ENCODE results near the gene ABAT.
"Not testable (repeated sequence)": the region's sequence is repeated elsewhere in the genome, so short reads cannot be mapped to it uniquely, and the experiment has no call there.

The ABAT gene

DNA sequence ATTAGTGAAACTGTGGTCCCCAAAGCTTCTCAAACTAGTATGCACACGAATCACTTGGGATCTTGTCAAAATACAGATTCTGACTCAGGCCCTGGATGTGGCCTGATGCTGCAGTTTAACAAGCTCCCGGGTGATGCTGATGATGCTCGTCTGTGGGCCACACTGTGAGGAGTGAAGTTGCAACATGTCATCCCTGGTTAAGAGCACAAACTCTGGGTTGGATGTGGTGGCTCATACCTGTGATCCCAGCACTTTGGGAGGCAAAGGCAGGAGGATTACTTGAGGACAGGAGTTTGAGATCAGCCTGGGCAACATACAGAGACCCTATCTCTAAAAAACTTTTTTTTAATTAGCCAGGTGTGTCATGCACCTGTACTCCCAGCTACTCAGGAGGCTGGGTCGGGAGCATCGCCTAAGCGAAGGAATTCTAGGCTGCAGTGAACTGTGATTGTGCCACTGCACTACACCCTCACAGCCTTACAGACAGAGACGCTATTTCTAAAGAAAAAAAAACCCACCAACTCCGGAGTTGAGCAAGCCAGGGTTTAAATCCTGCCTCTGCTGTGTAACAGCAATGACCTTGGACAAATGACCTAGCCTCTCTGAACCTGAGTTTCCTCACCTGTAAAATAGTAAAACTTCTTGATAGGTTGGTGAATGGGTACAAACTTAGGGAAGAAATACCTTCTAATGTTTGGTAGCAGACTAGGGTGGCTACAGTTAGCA is 24.4 kb upstream of the ABAT start:
- DNase-seq = no peak

- not testable (repeated sequence) for DNase-seq
Observed at GRCh38 chr16:8651958-8652357, 22.5 kb upstream of the ABAT start.

DNA sequence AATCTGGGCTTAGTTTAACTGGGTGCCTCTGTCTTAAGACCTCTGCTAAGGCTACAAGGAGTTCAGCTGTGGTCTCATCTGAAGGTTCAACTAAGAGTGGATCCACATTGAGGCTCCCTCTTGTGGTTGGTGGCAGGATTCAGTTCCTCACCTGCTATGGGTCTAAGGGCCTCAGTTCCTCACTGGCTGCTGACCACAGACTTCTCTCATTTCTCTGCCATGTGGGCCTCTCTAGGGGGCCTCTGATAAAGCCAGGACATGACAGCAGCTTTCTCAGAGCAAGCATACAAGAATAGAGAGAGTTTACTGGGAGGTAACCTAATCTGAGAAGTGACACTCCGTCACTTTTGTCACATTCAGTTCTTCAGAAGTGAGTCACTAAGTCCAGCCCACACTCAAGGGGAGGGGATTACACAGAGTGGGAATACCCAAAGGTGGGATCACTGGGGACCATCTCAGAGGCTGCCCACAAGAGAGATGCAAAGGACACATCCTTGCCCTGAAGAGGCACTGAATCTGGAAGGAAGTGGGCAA is 19.2 kb upstream of the ABAT start:
- peak; percentile 59 to 66 for DNase-seq

- no peak for DNase-seq
Observed at GRCh38 chr16:8656376-8656775, 18.0 kb upstream of the ABAT start.

DNA sequence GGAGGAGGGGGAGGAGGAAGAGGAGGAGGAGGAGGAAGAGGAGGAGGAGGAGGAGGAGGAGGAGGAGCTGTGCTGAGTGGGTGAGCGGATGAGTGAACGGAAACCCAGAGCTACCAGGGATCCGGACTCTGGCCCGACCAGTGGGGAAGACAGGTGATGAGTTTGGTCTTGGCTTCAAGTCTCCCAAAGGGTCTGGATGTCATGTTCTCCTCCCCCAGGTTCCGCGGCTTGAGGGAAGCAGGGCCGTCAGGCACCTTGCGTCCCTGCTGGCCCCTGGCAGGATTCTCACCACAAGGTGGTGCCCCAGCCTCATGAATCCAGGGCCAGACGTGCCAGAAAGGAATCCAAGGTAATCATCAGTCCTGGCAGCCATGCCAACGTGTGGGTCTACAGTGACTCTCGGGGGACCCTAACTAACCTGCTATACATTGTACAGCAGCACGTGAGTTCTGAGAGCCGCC is 13.5 kb upstream of the ABAT start:
- DNase-seq = peak; percentile 68 to 76

- DNase-seq = no peak
Observed at GRCh38 chr16:8661703-8662102, 12.7 kb upstream of the ABAT start.

DNA sequence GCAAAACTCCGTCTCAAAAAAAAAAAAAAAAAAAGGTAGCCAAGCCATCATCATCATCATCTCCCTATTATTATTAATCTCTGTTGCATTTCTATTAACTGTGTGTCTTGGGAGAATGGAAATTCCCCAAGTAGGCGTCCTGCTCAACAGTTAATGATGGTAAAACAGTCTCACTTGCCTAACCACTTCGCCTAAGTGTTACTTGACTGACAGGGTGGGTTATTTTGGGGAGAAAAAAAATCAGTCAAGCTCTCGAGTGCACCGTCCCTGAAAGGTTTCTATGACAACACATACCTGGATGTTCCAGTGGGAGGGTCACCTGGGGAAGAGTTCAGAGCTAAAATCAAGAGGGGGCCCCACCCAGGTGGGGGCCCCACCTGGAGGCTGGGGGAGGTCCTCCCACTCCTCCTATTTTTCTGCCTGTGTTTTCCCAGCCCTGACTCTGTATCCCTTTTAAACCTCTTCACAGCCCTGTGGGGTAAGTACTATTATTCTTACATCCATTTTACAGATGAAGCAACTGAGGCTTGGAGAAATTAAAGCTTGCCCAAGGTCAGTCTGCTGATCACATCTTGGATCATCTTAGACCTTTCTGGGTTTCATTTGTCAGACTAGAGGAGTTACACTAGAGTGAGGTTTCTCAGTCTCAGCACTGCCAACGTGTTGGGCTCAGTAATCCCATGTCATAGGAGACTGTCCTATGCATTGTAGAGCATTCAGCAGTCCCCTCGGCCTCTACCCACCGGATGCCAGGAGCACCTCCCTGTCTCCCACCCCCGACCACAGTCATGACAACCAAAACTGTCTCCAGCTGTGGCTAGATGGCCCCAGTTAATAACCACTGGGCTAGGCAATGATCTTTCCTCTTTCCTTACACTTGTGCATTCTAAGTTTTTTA is 11.0 kb upstream of the ABAT start:
- DNase-seq = no peak

DNA sequence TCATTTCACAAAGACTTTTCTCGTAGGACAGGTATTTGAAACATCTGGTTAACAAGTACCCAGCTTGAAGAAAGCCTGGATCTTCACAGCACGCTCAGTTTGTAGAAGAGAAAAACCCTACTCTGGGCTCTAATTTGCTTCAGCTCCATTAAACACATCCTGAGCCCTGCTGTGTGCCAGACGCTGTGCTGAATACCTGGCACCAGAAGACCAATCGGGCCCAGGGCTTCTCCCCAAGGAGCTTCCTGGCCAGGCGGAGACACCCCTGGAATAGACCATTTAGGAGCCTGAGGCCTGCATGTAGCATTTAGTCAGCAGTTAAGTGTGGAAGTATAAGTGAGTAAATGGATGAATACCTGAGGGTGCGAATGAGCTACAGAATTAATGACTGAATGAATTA is 8.9 kb upstream of the ABAT start:
- DNase-seq = no peak

DNA sequence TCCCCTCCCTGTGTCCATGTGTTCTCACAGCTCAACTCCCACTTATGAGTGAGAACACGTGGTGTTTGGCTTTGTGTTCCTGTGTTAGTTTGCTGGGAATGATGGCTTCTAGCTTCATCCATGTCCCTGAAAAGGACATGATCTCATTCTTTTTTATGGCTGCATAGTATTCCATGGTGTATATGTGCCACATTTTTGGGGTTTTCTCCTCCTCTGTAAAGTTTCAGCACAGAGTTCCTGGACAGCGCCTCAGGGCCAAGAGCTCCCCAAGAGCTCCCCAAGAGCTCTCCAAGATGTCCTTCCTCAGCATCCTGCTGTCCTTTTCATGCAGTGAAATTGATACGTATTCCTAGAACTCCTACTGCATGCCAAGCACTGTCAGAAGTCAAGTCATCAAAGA is 6.9 kb upstream of the ABAT start:
- no peak for DNase-seq

DNA sequence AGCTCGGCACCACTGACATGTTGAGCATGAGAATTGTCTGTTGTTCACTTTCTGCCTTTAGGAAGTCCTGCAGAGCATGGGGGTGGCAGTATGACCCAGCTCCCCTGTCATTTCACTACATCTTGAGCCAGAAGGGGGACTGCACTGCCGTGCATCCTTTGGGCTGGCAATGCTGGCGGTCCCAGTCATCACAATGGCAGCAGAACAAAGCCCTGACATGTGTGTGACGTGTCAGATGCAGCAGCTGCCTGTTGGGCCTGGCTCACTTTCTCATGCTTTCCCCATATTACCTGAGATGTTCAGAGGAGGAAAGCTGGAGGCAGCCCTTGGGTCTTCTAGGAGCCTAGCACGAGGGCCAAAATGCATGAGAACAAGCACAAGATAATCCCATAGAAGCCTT is 6.3 kb upstream of the ABAT start:
- DNase-seq = no peak

DNA sequence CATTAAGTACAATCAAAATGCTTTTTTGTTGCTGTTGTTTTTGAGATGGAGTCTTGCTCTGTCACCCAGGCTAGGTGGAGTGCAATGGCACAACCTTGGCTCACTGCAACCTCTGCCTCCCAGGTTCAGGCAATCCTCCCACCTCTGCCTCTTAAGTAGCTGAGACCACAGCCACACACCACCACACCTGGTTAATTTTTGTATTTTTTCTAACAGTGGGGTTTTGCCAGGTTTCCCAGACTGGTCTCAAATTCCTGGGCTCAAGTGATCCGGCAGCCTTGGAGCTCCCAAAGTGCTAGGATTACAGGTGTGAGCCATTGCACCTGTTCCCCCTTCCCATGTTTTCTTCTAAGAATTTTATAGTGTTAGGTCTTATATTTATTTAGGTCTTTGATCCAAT is 4.9 kb upstream of the ABAT start:
- no peak for DNase-seq

GRCh38 chr16:8670014-8670560 is 4.3 kb upstream of the ABAT start:
- no peak for DNase-seq

DNA sequence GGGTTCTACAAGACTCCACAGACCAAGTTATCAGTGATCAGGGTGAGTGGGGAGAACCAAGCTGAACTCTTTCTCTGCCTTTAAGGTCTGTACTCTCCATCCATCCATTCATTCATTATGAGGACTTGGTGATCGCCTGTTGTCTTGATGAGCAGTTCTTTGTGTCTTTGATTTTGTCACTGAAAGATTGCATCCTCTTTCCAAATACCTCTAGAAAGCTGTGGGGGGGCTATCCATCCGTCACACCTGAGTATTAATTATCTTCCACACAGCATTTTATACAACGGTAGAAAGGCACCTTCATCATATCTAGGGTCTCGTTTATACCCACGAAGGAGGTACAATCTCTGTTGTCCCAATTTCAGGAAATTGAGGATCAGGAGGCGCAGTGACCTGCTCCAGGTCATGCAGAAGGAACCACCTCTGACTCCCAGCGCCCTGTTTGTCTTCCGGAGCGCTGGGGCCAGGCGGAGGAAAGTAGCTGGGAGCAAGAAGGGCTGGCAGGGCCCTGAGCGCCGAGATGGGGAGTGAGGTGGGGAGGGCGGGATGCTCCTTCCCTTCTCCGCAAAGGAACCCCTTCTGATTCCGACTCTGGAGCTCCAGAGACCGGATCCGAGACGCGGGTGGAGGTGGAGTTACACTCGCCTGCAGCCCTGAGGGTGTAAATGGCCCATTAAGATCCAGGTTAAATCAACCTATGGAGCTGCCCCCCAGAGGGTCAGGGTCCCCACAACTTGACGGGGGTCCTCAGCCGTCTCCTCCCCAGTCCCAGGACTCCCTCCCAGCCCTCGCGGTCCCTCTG is 605 bp upstream of the ABAT start:
- DNase-seq = no peak

- DNase-seq = peak; percentile 56 to 64
Observed at GRCh38 chr16:8675183-8676159, 1.1 kb downstream of the ABAT start.

GRCh38 chr16:8676160-8676547 is 1.7 kb downstream of the ABAT start:
- DNase-seq = no peak

DNA sequence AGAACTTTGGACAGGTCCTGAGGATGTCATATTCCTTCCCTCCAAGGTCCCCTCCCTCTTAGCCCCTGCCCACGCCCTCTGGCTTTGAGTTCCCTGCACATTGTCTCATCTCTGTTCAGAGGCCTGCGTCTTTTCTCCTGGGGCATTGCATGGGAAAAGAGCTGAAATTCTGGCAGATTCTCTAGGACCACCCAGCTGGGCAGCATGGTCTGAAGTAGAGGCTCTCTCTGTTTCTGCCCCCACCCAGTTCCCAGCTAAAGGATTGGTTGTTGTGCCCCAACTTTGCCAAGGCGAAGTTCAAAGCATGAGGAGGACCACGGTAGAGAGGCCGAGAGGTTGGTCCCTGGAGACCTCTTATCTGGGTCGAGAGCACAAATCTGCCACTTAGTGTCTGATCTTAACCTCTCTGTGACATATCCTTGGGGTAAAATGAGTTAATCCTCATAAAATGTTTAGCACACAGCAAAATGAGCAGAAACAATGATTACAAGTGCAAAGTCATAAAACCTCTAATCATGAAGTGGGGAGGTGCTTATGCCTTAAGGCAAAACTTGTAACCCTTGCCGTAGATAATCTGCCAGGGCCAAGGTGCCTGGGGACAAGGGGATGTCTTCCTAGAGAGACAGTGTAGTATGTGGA is 2.4 kb downstream of the ABAT start:
- DNase-seq = no peak

- DNase-seq = no peak
Observed at GRCh38 chr16:8677481-8677880, 3.1 kb downstream of the ABAT start.

DNA sequence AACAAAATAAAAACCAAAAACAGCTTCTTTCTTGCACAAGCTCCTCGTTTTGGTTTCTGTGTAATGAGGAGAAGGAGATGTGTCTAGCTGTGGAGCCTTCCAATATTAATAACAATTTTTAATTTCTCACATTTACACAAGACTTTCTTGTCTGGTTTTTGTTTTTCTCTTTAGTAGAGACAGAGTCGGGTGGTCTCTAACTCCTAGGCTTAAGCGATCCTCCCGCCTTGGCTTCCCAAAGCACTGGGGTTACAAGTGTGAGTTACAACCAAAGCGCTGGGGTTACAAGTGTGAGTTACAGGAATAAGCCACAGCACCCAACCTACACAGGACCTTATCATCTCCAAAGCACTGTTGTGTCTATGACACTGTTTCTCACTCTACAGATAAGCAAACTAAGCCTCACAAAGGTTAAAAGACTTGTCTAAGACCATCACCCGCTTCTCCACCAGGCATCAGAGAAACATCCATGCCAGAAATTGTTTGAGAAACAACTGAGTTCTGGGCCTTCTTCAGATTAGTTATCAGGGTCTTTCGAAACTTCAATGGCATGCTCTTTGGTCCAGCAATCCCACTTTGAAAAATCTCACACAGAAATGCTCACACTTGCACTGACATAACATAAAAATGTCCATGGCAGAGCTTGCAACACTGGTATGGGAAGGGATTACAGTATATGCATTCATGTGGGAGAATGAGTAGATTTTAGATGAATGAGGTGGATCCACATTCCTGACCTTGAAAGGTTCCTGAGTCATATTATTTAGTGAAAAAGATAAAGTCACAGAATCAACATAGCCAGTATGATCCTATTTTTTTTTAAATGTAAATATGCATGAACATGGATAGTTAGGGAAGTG is 3.9 kb downstream of the ABAT start:
- DNase-seq = no peak

- DNase-seq = no peak
Observed at GRCh38 chr16:8679151-8679550, 4.7 kb downstream of the ABAT start.
